ELF-1 (cell line): ENCODE results near the gene PGA4.
"Not testable (repeated sequence)": the region's sequence is repeated elsewhere in the genome, so short reads cannot be mapped to it uniquely, and the experiment has no call there.

Source experiments
- DNase-seq: peaks from one replicate; pipeline ENCODE4 v3.0.0-alpha.2; 2016; ENCODE audit warnings: low read depth, low spot score

PGA4 gene

DNA sequence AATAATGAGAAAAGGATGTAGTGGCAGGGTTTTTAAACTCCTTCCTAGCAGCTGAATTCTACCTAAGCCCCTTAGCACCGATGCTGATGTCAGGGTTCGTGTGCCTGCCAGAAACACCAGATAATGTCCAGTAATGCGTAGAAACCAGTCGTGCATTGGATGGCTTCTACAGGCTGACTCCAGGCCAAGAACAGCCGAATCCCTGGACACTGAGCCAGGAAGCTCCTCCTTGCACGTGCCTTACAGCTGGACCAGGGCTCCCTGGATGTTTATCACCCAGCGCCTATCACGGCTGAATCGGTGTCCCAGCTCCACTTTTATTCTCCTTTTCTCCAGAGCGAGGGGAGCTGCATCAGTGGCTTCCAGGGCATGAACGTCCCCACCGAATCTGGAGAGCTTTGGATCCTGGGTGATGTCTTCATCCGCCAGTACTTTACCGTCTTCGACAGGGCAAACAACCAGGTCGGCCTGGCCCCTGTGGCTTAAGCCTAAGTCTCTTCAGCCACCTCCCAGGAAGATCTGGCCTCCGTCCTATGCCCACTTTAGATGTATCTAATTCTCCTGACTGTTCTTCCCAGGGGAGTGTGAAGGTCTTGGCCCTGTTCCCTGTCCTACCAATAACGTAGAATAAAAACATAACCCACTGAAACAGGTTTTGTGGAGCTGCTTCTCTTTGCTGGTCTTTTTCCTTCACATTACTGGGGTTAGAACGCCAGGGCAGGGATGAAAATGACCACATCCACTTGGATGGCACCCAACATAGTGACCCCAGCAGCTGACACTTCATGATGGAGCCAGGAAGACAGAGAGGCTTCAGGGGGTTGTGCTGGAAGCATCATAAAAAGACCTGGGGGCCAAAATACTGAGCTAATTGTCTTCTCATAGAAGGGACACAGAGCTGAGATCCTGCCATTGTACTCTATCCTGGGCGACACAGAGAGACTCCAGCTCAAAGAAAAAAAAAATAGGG, 28.9 kb downstream of the PGA4 start:
- not testable (repeated sequence) for DNase-seq

DNA sequence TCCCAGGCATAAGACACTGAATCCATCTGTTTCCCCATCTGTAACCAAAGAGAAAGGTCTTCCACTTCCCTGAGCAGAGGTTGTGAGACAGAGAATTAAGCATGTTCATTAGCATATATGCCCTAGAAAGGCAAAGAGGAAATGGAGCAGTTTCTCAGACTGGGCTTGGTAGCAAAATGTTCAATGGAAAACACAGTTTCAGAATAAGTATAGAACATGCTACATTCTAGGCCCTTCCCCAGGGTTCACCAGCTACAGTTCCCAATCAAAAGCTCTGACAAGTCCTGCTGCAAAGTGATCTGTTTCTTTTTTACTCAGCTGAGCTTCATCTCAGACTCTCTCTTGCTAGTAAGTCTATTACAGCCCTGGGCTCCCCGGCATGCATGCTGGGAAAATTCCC, 30.2 kb downstream of the PGA4 start:
- not testable (repeated sequence) for DNase-seq

DNA sequence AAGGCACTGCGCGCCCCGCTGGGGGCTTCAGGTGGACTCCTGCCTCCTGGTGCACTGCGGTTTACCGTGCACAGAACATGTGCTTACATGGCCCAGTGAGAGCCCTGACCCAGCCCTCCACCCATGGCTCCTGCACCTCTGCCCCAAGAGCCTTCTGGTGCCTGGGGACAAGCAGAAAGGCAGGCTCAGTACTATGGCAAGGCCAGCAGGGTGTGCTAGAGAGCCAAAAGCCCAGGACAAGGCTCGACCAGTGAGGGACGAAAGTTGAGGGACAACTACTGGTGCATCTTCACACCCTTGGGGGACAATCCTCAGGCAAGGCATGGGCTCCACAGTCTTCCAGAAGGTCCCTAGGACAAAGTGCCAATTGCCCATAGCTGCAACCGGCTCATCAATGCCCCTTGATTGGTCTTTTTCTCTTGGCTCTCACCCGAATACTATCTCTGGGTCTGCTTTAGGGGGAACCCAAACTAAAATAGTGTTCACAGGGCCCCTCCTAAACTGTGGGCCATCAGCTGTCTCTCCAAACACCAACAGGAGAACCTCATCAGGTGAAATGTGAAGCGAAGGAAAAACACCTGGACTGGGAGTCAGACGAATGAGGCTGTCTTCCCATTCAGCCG, 32.4 kb downstream of the PGA4 start:
- peak; percentile 84 for DNase-seq

DNA sequence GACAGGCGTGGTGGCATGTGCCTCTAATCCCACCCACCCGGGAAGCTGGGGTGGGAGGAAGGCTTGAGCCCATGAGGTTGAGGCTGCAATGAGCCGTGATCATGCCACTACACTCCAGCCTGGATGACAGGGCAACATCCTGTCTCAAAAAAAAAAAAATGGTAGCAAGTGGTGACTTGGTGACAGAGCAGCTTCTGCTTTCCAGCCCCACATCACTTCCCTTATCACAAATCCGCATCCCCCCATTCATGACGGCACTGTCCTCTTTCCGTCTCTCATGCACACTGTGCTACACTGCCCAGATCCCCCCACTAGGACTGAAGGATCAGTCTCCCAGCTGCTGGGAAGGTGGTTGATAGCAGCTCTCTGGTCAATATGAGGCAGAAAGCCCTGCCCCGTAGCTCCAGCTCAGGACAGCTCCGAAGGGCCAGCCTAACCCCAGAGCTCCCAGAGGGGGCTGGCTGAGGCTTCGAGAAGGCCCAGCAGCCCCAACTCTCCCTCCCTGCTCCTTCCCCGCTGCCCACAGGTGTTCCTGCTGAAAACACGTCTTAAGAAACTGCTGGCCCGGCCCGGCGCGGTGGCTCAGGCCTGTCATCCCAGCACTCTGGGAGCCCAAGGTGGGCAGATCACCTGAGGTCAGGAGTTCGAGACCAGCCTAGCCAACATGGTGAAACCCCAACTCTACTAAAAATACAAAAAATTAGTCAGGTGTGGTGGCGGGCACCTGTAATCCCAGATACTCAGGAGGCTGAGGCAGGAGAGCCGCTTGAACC, 34.7 kb downstream of the PGA4 start:
- no peak for DNase-seq

DNA sequence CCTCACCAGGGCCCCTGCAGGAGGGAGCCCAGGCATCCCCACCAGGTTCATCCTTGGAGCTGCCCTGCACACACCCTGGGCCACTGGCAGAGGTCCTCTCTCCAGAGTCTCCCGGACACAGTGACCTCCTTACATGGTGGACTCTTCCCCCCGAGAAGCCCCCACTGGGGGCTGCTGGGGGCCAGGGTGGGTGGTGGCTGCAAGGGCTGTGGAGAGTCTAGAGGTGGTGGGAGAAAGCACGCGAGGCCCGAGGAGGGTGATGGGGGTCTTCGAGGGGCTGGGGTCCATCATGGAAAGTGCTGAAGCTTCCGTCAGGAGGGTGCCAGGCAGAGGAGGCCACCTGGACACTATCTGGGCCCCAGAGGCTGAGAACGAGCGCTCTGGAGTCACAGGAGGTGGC, 36.4 kb downstream of the PGA4 start:
- DNase-seq: no peak

DNA sequence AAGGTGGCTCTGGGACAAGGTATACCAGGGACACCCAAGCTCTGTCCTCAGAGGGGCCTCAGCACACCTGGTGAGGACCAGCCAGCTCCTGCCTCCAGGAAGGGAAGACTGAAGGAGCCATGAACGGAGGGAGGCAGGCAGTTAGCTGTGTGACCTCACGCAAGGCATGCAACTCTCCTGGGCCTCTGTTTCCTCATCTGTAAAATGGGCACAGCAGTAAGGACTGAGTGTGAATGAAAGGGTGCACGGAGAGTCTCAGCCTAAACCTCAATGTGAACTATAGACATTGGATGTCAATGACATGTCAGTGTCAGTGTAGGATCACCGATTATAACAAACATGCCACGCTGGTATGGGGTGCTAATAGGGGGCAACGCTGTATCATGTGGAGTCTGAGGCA, 37.2 kb downstream of the PGA4 start:
- DNase-seq: no peak

DNA sequence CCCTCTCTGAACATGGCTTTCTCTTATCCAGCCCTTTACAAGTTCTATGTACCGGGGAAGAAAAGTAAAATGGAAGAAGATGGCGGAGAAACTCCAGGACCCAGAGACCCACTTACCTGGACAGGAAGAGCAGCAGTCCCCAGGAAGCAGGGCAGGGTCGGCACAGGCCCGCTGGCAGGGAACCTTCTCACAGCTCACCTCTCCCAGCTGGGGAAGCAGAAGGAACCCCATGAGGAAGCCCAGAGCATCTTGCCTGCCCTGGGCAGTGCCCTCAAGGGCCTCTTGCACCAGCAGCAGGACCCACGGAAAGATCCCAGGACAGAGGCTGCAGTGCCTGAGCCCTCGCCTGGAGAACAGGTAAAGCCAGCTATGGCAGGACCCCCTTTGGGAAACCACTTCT, 42.2 kb downstream of the PGA4 start:
- DNase-seq: no peak

DNA sequence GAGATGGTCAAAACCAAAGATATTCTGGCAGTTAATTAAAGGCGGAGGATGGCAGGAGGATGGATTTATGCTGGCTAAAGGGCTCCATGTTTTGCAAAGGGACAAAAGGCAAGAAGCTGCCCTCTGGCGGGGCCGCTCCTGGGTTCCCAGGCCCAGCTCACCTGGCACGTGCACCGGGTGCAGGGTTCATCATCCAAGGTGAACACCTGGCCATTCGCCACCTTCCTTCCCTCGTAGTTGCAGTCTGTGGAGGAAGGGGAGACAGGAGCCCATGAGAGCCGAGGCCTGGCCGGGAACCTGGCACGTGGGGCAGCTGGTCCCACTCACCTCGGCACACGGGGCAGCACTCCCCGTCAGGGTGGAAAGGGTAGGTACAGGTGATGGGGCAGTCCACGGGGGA, 42.6 kb downstream of the PGA4 start:
- DNase-seq: no peak

DNA sequence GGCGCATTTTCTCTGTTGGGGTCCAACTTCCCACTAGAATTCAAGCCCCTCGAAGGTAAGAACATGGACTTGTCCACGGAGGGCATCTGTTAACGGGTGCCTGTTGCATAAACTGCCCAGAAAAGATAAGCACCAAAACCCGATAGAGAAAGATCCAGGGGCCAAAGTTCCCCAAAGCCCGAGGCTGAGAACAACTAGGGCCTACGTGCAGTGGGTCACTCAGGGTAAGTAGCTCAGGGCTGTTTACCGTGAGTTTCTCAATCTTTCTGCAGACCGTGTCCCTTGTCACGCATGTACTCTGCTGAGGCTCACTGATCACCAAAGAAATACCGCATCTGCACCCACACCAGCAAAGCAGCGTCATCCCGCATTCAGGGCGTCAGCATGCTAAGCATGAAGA, 43.2 kb downstream of the PGA4 start:
- DNase-seq: no peak

DNA sequence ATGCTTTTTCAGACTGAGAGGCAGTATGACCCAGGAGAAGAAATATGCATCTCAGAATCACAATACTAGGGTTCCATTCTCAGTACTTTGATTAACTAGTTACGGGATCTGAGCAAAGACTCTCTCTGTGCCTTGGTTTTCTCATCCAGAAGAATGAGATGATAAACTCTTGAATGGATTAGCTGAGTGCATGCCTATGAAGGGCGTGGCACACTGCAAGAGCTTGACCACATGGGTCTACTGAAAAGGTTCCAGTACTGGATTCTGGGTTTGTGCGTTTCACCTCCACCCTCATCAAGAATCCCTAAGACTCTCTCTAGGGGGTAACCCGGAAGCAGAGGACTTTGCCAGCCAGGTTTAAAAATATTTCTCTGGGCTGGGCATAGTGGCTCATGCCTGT, 44.5 kb downstream of the PGA4 start:
- DNase-seq: no peak

DNA sequence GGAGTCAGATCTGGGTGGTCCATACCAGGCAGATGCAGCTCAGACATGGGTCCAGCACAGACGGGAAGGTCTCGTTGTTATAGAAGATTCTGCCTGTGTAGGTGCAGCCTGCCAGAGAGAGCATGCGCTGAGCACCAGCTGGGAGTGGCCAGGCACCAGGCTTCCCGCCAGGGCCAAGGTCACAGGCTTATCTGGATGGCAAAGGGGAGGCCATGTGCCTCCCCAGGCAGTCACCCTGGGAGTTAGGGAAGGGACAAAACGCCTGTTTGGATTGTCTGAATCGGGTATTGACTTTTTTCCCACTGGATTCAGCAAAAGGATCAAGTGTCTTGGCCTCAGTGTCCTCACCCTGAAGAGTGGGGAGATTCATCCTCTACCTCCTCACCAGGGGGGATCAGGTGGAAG, 45.3 kb downstream of the PGA4 start:
- no peak for DNase-seq

DNA sequence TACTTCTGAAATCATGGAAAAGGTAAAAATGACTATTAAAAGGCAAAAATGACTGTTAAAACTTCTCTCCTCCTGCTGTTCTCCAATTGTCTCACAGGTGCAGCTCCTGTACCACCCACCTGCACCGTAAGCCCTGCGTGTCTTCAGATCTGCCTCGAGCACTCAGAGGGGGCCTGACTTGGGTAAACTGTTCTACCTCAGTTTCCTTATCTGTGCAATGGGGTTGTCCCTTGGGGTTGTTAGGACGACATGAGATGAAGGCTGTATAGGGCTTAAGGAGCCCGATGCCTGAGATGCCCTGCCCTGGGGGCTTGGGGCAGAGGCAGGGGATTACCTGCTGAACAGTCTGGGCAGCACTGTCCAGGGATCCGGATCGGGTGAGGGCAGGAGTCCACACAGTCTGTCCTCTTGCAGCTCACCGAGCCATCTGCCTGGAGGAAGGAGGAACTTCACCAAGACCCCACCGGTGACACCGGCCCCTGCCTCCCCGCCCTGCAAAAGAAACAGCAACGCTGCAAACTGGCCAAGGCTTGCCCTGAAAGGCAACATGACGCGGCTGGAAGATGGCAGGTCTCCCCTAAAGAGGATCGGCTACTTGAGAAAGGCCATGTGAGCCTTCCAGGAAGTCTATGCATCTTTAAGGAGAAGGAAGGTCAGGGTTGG, 46.6 kb downstream of the PGA4 start:
- no peak for DNase-seq

DNA sequence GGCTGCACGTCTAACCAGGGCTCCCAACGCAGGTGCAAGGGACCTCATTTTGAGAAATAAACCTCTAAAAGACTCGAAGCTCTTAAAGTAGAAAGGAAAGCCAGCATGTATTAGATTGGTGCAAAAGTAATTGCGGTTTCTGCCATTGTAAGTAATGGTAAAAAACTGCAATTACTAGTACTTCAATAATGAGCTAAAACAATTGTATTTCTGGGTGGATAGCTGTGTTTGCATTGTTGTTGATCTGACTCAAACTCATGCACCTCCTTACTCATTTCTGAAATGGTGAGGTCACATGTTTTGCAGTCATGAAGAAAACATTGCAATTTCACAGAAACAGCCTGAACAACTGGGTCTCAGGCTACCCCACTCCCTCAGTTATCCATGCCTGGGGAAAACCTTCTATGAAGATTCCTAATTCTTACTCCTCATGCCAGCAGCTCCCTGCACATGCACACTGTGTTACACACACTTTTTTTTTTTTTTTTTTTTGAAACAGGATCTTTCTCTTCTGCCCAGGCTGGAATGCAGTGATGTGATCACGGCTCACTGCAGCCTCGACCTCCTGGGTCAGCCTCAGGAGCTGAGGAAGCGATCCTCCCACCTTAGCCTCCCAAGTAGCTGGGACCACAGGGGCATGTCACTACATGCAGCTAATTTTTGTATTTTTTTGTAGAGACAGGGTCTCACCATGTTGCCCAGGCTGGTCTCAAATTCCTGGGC, 48.4 kb downstream of the PGA4 start:
- DNase-seq: no peak

DNA sequence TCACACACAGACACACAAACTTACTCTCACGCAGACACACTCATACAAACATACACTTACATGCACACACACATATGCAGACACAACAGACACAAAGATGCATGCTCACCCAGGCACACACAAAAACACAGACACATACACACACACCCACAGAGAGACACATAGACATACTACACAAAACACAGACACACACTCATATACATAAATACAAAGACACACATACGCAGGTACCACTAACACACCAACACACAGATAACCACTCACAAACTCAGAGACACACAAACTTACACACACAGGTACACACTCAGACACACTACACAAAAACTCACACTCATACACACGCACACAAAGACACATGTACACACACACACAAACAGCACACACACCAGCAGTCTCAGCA, 50.6 kb downstream of the PGA4 start:
- DNase-seq: no peak

DNA sequence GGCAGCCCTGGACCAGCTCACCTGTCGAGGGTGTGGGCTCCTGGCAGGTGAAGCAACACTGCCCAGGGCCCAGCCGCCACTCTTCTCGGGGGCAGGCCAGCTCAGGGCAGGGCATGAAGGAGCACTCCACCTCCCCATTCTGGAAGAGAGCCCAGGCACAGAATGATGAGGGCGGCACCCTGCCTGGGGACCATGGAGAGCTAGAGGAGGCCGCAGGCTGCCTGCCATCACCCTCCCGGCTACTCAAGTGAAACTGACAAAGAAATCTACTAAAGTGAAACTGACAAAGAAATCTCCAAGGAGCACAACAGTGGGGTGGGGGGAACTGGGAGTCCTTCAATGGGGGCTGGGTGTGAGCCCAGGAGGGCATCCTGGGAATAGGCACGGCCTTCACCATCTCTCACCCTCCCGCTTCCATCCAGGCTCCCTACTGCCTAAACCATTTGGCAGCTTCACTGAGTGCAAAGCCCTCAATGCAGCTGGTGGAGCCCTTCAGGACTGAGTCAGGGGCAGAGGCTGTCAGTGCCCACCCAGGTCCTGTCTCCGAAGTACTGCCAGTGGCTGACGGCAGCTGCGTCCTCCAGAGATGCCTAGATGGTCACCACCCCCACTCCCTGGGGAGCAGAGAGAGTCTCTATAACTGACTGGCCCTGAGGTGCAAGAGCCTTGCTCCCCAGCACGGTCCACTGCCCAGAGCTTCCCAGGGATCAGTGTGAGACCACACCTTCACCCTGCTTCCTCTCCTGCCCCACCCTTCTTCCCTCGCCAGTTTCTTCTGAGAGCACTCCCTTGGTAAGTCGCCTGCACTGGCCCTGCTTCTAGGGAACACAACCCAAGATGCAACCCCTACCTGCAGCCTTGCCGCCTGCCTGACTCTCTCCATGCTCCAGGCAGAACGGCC, 51.3 kb downstream of the PGA4 start:
- DNase-seq: no peak

DNA sequence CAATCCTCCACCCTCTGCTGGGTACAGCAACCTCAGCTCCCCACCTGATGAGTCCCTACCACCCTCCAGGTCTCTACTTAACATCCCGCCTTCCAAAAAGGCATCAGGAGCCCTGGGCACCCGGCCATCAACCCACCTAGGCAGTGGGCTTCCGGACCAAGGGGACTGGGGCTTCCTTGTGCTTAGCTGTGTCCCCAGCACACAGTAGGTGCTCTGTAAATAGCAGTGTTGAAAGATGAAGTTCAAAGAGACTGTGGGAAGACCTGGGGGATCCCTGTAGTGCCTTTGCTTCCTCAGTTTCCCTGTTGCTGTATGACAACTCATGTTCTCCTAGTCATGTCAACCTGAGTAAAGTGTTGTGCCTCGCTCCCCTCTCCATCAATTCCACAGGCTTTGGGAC, 51.9 kb downstream of the PGA4 start:
- DNase-seq: no peak

DNA sequence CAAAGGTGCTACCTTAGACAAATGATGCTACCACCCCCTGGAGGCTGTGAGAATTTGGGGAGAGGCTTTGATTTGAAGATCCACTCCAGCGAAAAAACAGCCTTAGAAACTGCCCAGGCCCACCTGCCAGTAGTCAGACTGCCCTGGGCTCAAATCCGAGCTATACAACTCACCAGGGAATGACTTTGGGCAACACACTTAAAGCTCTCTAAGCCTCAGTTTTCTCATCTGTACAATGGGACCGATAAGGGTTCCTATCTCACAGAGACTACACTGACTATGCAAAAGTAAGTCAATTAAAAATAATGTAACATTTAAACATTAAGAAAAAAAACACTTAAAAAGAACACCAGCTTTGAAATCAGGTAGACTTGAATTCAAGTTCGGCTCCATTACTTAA, 53.0 kb downstream of the PGA4 start:
- no peak for DNase-seq

DNA sequence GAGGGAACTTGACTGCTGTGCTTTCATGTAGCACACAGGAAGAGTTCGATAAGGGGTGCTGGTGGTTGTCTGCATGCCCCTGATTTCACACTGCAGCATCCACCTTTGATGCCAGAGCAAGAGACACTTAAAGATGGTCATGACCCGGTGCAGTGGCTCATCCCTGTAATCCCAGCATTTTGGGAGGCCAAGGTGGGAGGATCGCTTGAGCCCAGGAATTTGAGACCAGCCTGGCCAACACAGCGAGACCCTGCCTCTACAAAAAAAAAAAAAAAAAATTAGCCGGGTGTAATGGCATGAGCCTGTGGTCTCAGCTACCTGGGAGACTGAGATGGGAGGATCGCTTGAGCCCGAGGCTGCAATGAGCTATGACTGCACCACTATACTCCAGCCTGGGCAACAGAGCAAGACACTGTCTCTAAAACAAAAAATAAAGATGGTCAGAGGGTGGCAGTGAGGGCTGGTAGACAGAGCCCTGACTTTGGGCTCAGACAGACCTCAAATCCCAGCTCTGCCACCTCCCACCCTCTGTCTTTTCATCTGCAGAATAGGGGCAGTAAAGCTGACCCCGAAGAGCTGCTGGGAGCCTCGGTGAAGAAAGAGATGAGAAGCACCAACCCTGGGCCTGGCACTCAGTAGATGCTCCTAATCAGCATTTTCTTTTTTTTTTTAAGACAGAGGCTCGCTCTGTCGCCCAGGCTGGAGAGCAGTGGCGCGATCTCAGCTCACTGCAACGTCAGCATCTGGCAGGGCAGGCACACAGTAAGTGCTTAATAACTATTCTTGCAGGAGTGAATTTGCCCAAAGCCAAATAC, 55.2 kb downstream of the PGA4 start:
- DNase-seq: peak; percentile 64

DNA sequence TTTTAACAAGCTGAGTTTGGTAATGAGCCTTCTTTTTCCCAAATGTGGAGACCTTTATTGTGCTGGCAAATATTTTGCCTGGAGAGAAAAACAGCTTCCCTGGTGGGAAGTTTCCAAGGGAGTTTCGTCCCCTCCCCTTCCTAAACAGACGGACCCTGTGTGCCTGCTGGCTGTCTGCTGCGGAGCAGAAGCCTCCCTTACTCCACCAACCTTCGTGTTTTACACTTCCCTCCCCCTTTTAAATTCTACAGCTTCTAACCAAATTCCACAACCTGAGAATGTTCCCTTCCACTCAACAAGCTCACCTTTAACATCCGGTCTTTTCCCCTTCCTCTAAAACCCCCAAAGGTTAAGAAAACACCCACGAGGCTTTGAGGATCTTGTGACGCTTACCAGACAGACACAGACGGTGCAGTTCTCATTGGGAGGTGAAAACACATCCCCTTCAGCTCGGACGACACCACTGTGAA, 55.9 kb downstream of the PGA4 start:
- peak; percentile 68 for DNase-seq
